Kidney epithelial cell (primary cell): ENCODE measurements around the gene IGF2R. TPM values are rescaled to one million over a fixed set of nuclear protein-coding genes. Genes with fewer than 3 reads are reported as not detected.

Experiments
- DNase-seq: peaks from one replicate; pipeline ENCODE4 v3.0.0-alpha.2; 2010; ENCODE audit warnings: low read depth
- H3K27me3 ChIP-seq: 2 replicates; pipeline ENCODE4 v1.6.0; 2011; ENCODE audit warnings: low read length; ENCODE audit not compliant: control insufficient read depth, insufficient read depth
- H3K36me3 ChIP-seq: 2 replicates; pipeline ENCODE4 v1.5.1; 2011; ENCODE audit warnings: low read length; ENCODE audit not compliant: control insufficient read depth, insufficient read depth
- H3K4me3 ChIP-seq: 2 replicates; pipeline ENCODE4 v1.5.1; 2011; ENCODE audit warnings: low read depth, mild to moderate bottlenecking, control low read depth, low read length
- CTCF ChIP-seq: IDR thresholded peaks from 2 replicates; pipeline ENCODE4 v1.5.1; 2011; ENCODE audit warnings: mild to moderate bottlenecking, moderate library complexity, low read length, control low read depth, inconsistent platforms; ENCODE audit not compliant: insufficient read depth, poor library complexity, severe bottlenecking
- total RNA-seq: library from RNA; depleted of rRNA; stranded (reverse); fragments of >200 nt; gene quantifications from 2 replicates; pipeline ENCODE4 v1.2.3, GENCODE V29; 2015

The IGF2R gene
- total RNA-seq, 1 donor from 2014 or later = 251 TPM

- no peak overlapping the region for H3K4me3 ChIP-seq
- H3K36me3 ChIP-seq = peaks cover 8% of the 10 kb centered on the region
- no peaks in the 10 kb centered on the region for H3K27me3 ChIP-seq
- no peak for TF ChIP-seq CTCF
- DNase-seq = no peak
These were observed 66.4 kb downstream of the IGF2R start for GRCh38 chr6:160035241-160035640.

GRCh38 chr6:160035693-160036330 is 66.9 kb downstream of the IGF2R start:
- TF ChIP-seq CTCF = no peak
- no peak for DNase-seq
- Histone ChIP-seq H3K27me3 (no peaks in the 10 kb centered on the region), H3K4me3 (no peak overlapping the region), H3K36me3 (peaks cover 8% of the 10 kb centered on the region)

GRCh38 chr6:160036331-160036695 is 67.4 kb downstream of the IGF2R start:
- Histone ChIP-seq H3K36me3 (peaks cover 8% of the 10 kb centered on the region), H3K4me3 (no peak overlapping the region), H3K27me3 (no peaks in the 10 kb centered on the region)
- no peak for DNase-seq
- TF ChIP-seq CTCF = no peak

GRCh38 chr6:160036790-160037206 is 67.9 kb downstream of the IGF2R start:
- no peak for DNase-seq
- TF ChIP-seq CTCF = no peak
- H3K36me3 ChIP-seq = peaks cover 6% of the 10 kb centered on the region
- H3K27me3 ChIP-seq = no peaks in the 10 kb centered on the region
- H3K4me3 ChIP-seq = no peak overlapping the region

- TF ChIP-seq CTCF = no peak
- DNase-seq = no peak
These were observed 69.6 kb downstream of the IGF2R start for GRCh38 chr6:160038479-160038878.

GRCh38 chr6:160039441-160039840 is 70.6 kb downstream of the IGF2R start:
- TF ChIP-seq CTCF = no peak
- Histone ChIP-seq H3K4me3 (no peak overlapping the region), H3K36me3 (peaks cover 7% of the 10 kb centered on the region), H3K27me3 (no peaks in the 10 kb centered on the region)
- DNase-seq = no peak

More at GRCh38 chr6:160038479-160038878, 69.6 kb downstream of the IGF2R start:
- Histone ChIP-seq H3K36me3 (peaks cover 5% of the 10 kb centered on the region), H3K27me3 (no peaks in the 10 kb centered on the region), H3K4me3 (no peak overlapping the region)
